HL-60 (cell line): ENCODE measurements around the gene MACROD2.

ENCODE experiments used
- DNase-seq, 2 experiments: peaks; one replicate each; pipeline ENCODE4 v3.0.0-alpha.2; 2010 to 2020; ENCODE audit warnings: low read depth in 1 of 2, low spot score in 1 of 2
- H3K27ac ChIP-seq: fragments of 250-450 bp; sonication (Bioruptor Pico); replicated peaks from 2 replicates; pipeline ENCODE4 v1.5.1; 2020; ENCODE audit warnings: mild to moderate bottlenecking, moderate library complexity
- H3K27me3 ChIP-seq: fragments of 250-450 bp; sonication (Bioruptor Pico); 2 replicates; pipeline ENCODE4 v1.5.1; 2021; ENCODE audit warnings: mild to moderate bottlenecking, moderate library complexity; ENCODE audit not compliant: insufficient read depth, poor library complexity, severe bottlenecking
- H3K4me3 ChIP-seq: replicated peaks from 2 replicates; pipeline ENCODE4 v1.5.1; 2011; ENCODE audit warnings: mild to moderate bottlenecking, control low read depth, low read length; ENCODE audit not compliant: insufficient read depth
- GABPA ChIP-seq: IDR thresholded peaks from 2 replicates; pipeline ENCODE4 v1.6.1; 2012; ENCODE audit warnings: low read depth
- POLR2AphosphoS5 ChIP-seq: IDR thresholded peaks from 2 replicates; pipeline ENCODE4 v1.6.1; 2012; ENCODE audit warnings: low read depth
- SPI1 ChIP-seq: IDR thresholded peaks from 2 replicates; pipeline ENCODE4 v1.6.1; 2012; ENCODE audit warnings: low read depth, mild to moderate bottlenecking, borderline replicate concordance
- TF ChIP-seq, protein P1 (sequence below): IDR thresholded peaks from 2 replicates; pipeline ENCODE4 v1.6.1; 2012; ENCODE audit warnings: low read depth; ENCODE audit not compliant: insufficient replicate concordance
- TF ChIP-seq, protein P2 (sequence below): IDR thresholded peaks from one replicate; pipeline ENCODE4 v1.5.1; 2011; ENCODE audit warnings: low read length, control low read depth, inconsistent platforms; ENCODE audit not compliant: insufficient read depth

Gene MACROD2

DNA sequence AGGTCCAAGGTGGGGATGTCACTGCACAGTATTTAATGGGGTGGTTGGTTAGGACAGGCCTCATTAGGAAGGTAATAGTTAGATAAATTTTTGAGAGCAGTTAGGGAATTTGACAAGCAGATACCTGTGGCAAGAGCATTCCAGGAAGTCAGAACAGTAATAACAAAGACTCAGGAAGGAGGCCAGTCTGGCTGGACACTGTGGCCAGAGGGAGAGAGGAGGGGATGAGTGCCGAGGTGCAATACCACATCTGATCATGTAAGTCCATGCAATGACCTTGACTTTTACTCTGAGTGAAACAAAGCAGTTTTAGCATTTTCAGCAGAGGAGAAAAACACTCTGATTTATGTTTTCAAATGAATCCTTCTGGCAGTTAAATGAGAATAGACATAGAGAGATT is 1332.8 kb downstream of the MACROD2 start:
- H3K4me3 ChIP-seq: no peak overlapping the region
- H3K27ac ChIP-seq: no peak overlapping the region
- no peak for DNase-seq
- H3K27me3 ChIP-seq: no peaks in the 10 kb centered on the region
- TF ChIP-seq, protein P1, sequence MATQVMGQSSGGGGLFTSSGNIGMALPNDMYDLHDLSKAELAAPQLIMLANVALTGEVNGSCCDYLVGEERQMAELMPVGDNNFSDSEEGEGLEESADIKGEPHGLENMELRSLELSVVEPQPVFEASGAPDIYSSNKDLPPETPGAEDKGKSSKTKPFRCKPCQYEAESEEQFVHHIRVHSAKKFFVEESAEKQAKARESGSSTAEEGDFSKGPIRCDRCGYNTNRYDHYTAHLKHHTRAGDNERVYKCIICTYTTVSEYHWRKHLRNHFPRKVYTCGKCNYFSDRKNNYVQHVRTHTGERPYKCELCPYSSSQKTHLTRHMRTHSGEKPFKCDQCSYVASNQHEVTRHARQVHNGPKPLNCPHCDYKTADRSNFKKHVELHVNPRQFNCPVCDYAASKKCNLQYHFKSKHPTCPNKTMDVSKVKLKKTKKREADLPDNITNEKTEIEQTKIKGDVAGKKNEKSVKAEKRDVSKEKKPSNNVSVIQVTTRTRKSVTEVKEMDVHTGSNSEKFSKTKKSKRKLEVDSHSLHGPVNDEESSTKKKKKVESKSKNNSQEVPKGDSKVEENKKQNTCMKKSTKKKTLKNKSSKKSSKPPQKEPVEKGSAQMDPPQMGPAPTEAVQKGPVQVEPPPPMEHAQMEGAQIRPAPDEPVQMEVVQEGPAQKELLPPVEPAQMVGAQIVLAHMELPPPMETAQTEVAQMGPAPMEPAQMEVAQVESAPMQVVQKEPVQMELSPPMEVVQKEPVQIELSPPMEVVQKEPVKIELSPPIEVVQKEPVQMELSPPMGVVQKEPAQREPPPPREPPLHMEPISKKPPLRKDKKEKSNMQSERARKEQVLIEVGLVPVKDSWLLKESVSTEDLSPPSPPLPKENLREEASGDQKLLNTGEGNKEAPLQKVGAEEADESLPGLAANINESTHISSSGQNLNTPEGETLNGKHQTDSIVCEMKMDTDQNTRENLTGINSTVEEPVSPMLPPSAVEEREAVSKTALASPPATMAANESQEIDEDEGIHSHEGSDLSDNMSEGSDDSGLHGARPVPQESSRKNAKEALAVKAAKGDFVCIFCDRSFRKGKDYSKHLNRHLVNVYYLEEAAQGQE: no peak
- TF ChIP-seq GABPA: no peak

- no peak overlapping the region for H3K27ac ChIP-seq
- H3K27me3 ChIP-seq: no peaks in the 10 kb centered on the region
- DNase-seq: no peak
- no peak overlapping the region for H3K4me3 ChIP-seq
- TF ChIP-seq SPI1: no peak
- TF ChIP-seq, protein P1: no peak
- TF ChIP-seq GABPA: no peak
- TF ChIP-seq POLR2AphosphoS5: no peak
- TF ChIP-seq, protein P2, sequence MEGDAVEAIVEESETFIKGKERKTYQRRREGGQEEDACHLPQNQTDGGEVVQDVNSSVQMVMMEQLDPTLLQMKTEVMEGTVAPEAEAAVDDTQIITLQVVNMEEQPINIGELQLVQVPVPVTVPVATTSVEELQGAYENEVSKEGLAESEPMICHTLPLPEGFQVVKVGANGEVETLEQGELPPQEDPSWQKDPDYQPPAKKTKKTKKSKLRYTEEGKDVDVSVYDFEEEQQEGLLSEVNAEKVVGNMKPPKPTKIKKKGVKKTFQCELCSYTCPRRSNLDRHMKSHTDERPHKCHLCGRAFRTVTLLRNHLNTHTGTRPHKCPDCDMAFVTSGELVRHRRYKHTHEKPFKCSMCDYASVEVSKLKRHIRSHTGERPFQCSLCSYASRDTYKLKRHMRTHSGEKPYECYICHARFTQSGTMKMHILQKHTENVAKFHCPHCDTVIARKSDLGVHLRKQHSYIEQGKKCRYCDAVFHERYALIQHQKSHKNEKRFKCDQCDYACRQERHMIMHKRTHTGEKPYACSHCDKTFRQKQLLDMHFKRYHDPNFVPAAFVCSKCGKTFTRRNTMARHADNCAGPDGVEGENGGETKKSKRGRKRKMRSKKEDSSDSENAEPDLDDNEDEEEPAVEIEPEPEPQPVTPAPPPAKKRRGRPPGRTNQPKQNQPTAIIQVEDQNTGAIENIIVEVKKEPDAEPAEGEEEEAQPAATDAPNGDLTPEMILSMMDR: no peak
Measured at GRCh38 chr20:15332711-15333160, 1337.4 kb downstream of the MACROD2 start.

DNA sequence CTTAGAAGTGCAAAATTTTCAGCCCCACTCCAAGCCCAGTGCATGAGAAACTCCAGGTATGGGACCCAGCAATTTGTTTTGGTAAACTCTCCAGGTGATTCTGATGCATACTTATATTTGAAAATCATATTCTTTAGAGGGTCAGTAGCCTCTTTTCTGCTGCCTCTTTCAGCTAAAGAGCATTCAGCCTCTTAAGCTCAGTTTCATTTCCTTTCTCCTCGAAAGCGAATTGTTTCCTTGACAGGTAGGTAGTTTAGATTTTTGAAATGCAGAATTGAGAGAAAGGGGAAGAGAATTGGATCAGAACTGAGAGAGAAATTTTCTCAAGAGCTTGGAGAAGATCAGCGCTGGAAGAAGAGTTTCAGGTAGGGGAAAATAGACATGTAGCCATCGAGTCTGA is 1337.9 kb downstream of the MACROD2 start:
- Histone ChIP-seq H3K27me3 (no peaks in the 10 kb centered on the region), H3K4me3 (no peak overlapping the region), H3K27ac (no peak overlapping the region)
- DNase-seq: no peak
- TF ChIP-seq POLR2AphosphoS5 (no peak), GABPA (no peak), SPI1 (no peak)
- TF ChIP-seq, protein P2: no peak
- TF ChIP-seq, protein P1: no peak

DNA sequence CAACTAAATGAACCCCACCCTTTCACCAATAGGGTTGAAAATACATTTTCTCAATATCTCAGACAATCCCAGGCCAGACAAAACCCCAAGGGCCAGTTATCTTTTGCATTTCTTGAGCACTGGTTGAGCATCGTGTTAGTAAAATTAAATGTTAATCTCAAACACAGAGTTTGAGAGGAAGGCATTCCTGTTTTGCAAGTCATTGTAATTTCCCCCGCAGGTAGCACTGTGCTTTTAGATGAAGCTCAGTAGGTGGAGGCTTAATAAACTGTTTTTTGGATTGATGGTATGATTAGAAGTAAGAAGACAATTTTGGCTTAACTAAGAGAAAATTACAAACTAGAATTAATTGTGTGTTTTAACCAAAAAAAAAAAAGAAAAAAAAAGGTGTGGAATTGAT is 1340.7 kb downstream of the MACROD2 start:
- TF ChIP-seq, protein P1: no peak
- TF ChIP-seq, protein P2: no peak
- TF ChIP-seq GABPA: no peak
- no peak for TF ChIP-seq POLR2AphosphoS5
- TF ChIP-seq SPI1: no peak
- DNase-seq: no peak
- no peaks in the 10 kb centered on the region for H3K27me3 ChIP-seq
- no peak overlapping the region for H3K27ac ChIP-seq
- no peak overlapping the region for H3K4me3 ChIP-seq
